Measurements from ENCODE around the gene USP46. TPM values are rescaled to one million over a fixed set of nuclear protein-coding genes. Genes with fewer than 3 reads are reported as not detected.

Gene USP46
- total RNA-seq, 2 donors from 2014 or later = 42.0 to 42.9 TPM

DNA sequence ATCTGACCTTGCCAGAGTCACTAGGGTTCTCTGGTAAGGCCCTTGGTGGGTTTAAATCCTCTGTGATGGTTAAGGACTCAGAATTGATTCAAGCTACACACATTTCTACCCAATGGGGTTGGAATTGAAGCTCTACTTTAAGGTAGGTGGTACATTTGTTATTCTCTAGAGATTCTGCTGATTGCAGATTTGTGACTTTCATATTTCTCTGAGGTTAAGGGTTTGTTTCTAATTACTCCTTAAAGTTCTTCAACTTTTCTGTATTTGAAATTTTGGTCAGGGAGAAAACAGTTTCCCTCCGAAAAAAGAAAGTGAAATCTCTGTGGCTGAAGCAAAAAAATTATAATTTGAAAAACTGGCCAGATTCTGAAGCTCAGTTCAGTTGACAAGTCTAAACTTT lies 25.8 kb upstream of the USP46 start:
- Histone ChIP-seq H3K27me3 (ENCODE audit: control insufficient read depth, insufficient read depth, low read length, poor library complexity, severe bottlenecking) (no peaks in the 10 kb centered on the region), H3K9me3 (ENCODE audit: control insufficient read depth, low read length) (no peaks in the 10 kb centered on the region), H3K27ac (ENCODE audit: low read depth, low read length) (no peak overlapping the region), H3K4me3 (ENCODE audit: low read length) (no peak overlapping the region), H3K36me3 (ENCODE audit: control insufficient read depth, insufficient read depth, low read length) (no peaks in the 10 kb centered on the region), H3K9ac (ENCODE audit: extremely low read depth, low read length, poor library complexity, severe bottlenecking) (no peak overlapping the region), H3K4me1 (ENCODE audit: control insufficient read depth, insufficient read depth, low read length) (no peaks in the 10 kb centered on the region)
- no peaks in the 10 kb centered on the region for H3K27me3 Mint-ChIP-seq (ENCODE audit: insufficient read depth)
- no peaks in the 10 kb centered on the region for H3K36me3 Mint-ChIP-seq (ENCODE audit: low read depth)
- H3K27ac Mint-ChIP-seq = no peak overlapping the region
- no peaks in the 10 kb centered on the region for H3K4me1 Mint-ChIP-seq
- H3K9me3 Mint-ChIP-seq = no peaks in the 10 kb centered on the region
- DNase-seq = no peak
- WGBS, 2 experiments (ENCODE audit: insufficient coverage in 1 of 2, insufficient read length in 1 of 2) = 92 to 100% methylated on average over 1 of the region's 1 CpG
- TF ChIP-seq, protein P1, sequence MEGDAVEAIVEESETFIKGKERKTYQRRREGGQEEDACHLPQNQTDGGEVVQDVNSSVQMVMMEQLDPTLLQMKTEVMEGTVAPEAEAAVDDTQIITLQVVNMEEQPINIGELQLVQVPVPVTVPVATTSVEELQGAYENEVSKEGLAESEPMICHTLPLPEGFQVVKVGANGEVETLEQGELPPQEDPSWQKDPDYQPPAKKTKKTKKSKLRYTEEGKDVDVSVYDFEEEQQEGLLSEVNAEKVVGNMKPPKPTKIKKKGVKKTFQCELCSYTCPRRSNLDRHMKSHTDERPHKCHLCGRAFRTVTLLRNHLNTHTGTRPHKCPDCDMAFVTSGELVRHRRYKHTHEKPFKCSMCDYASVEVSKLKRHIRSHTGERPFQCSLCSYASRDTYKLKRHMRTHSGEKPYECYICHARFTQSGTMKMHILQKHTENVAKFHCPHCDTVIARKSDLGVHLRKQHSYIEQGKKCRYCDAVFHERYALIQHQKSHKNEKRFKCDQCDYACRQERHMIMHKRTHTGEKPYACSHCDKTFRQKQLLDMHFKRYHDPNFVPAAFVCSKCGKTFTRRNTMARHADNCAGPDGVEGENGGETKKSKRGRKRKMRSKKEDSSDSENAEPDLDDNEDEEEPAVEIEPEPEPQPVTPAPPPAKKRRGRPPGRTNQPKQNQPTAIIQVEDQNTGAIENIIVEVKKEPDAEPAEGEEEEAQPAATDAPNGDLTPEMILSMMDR (conservative IDR thresholded peaks at IDR 0.05) = no peak
- H3K4me3 Mint-ChIP-seq = no peak overlapping the region

DNA sequence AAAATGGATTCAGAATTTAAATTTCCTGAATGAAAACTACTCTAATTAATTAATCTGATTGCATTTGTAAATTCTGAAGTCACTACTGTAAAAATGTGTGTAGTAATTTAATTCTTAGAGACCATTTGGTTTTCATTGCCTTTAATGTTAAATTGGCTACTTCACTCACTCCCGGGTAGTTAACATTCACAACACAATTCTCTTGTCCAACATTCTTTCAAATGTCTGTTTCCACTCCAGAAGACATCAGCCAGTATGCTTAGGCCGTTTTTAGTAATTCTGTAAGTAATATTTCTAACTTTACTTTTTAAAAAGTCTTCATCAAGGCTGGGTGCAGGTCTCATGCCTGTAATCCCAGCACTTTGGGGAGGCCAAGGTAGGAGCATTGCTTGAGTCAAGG lies 21.3 kb upstream of the USP46 start:
- H3K9me3 ChIP-seq (ENCODE audit: control insufficient read depth, low read length) = no peaks in the 10 kb centered on the region
- no peaks in the 10 kb centered on the region for H3K27me3 ChIP-seq (ENCODE audit: control insufficient read depth, insufficient read depth, low read length, poor library complexity, severe bottlenecking)
- DNase-seq = no peak
- Mint-ChIP-seq H3K9me3 (no peaks in the 10 kb centered on the region), H3K27ac (no peak overlapping the region), H3K27me3 (ENCODE audit: insufficient read depth) (no peaks in the 10 kb centered on the region), H3K4me1 (no peaks in the 10 kb centered on the region), H3K4me3 (no peak overlapping the region), H3K36me3 (ENCODE audit: low read depth) (no peaks in the 10 kb centered on the region)
- TF ChIP-seq, protein P1 (conservative IDR thresholded peaks at IDR 0.05) = no peak
- no peak overlapping the region for H3K4me3 ChIP-seq (ENCODE audit: low read length)
- H3K9ac ChIP-seq (ENCODE audit: extremely low read depth, low read length, poor library complexity, severe bottlenecking) = no peak overlapping the region
- no peaks in the 10 kb centered on the region for H3K4me1 ChIP-seq (ENCODE audit: control insufficient read depth, insufficient read depth, low read length)
- no peaks in the 10 kb centered on the region for H3K36me3 ChIP-seq (ENCODE audit: control insufficient read depth, insufficient read depth, low read length)
- H3K27ac ChIP-seq (ENCODE audit: low read depth, low read length) = no peak overlapping the region
- 93% methylated on average over 2 of the region's 2 CpGs; no CpG with 5 or more reads in 1 of the 2 experiments for WGBS, 2 experiments (ENCODE audit: insufficient coverage in 1 of 2, insufficient read length in 1 of 2)

DNA sequence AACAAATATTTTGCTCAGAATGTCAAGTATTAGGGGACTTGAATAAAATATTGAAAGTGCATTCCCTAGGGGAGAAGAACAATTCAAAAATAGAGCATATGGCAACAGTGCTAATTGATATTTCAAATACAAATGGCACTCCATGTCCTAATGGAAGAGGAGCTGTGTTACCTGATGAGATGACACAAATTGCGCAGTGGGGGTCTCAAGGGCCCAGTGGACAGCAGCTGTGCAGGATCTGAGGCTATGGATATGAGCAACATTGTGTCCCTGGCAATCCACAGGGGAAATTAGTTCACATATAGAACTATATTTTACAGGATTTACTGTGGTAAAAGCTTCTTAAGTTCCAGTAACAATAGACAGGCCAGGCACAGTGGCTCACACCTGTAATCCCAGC lies 17.4 kb upstream of the USP46 start:
- peaks cover 5% of the 10 kb centered on the region for H3K9me3 ChIP-seq (ENCODE audit: control insufficient read depth, low read length)
- no peaks in the 10 kb centered on the region for H3K27me3 ChIP-seq (ENCODE audit: control insufficient read depth, insufficient read depth, low read length, poor library complexity, severe bottlenecking)
- Mint-ChIP-seq H3K27ac (no peak overlapping the region), H3K36me3 (ENCODE audit: low read depth) (no peaks in the 10 kb centered on the region), H3K4me1 (no peaks in the 10 kb centered on the region), H3K27me3 (ENCODE audit: insufficient read depth) (no peaks in the 10 kb centered on the region), H3K4me3 (no peak overlapping the region), H3K9me3 (peaks cover 17% of the 10 kb centered on the region)
- no peak for DNase-seq
- H3K4me3 ChIP-seq (ENCODE audit: low read length) = no peak overlapping the region
- H3K9ac ChIP-seq (ENCODE audit: extremely low read depth, low read length, poor library complexity, severe bottlenecking) = no peak overlapping the region
- no peaks in the 10 kb centered on the region for H3K36me3 ChIP-seq (ENCODE audit: control insufficient read depth, insufficient read depth, low read length)
- no peaks in the 10 kb centered on the region for H3K4me1 ChIP-seq (ENCODE audit: control insufficient read depth, insufficient read depth, low read length)
- no peak overlapping the region for H3K27ac ChIP-seq (ENCODE audit: low read depth, low read length)
- TF ChIP-seq, protein P1 (conservative IDR thresholded peaks at IDR 0.05) = no peak
- 97% methylated on average over 1 of the region's 1 CpG; no CpG with 5 or more reads in 1 of the 2 experiments for WGBS, 2 experiments (ENCODE audit: insufficient coverage in 1 of 2, insufficient read length in 1 of 2)
